Coronary artery (tissue), 2 donors: ENCODE measurements around the gene MTCL3.

Source experiments
- DNase-seq: peaks from one replicate; pipeline ENCODE4 v3.0.0-alpha.2; 2017; ENCODE audit warnings: low spot score
- H3K27ac ChIP-seq, 2 donors: fragments of 200-600 bp; sonication (generic); one replicate each; pipeline ENCODE4 v1.5.1; 2016 to 2019
- H3K4me3 ChIP-seq: fragments of 200-600 bp; sonication (generic); 2 replicates; pipeline ENCODE4 v1.5.1; 2016; ENCODE audit warnings: mild to moderate bottlenecking, moderate library complexity
- TF ChIP-seq, protein P1 (sequence below): fragments of 200-600 bp; sonication (generic); IDR thresholded peaks from one replicate; pipeline ENCODE4 v1.5.1; 2019; ENCODE audit warnings: antibody characterized with exemption

The MTCL3 gene

DNA sequence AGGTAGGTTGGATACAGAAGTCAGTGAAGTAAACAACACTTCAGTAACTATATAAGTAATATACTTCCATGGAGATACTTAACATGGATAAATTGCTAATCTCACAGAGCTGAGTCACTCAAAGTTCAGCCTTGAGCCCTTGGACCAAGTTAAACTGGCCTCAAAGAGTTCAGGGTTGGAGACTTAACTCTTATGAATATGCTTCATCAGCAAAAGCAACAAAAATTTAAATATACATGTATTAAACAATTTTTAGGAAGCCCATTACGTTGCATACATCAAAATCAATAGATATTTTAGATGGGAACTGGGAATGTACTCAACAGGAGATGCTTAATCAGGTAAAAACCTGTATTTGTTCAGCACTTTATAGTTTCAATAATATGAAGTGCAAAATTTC, 12.2 kb downstream of the MTCL3 start:
- H3K27ac ChIP-seq = no peak overlapping the region
- TF ChIP-seq, protein P1, sequence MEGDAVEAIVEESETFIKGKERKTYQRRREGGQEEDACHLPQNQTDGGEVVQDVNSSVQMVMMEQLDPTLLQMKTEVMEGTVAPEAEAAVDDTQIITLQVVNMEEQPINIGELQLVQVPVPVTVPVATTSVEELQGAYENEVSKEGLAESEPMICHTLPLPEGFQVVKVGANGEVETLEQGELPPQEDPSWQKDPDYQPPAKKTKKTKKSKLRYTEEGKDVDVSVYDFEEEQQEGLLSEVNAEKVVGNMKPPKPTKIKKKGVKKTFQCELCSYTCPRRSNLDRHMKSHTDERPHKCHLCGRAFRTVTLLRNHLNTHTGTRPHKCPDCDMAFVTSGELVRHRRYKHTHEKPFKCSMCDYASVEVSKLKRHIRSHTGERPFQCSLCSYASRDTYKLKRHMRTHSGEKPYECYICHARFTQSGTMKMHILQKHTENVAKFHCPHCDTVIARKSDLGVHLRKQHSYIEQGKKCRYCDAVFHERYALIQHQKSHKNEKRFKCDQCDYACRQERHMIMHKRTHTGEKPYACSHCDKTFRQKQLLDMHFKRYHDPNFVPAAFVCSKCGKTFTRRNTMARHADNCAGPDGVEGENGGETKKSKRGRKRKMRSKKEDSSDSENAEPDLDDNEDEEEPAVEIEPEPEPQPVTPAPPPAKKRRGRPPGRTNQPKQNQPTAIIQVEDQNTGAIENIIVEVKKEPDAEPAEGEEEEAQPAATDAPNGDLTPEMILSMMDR = no peak

DNA sequence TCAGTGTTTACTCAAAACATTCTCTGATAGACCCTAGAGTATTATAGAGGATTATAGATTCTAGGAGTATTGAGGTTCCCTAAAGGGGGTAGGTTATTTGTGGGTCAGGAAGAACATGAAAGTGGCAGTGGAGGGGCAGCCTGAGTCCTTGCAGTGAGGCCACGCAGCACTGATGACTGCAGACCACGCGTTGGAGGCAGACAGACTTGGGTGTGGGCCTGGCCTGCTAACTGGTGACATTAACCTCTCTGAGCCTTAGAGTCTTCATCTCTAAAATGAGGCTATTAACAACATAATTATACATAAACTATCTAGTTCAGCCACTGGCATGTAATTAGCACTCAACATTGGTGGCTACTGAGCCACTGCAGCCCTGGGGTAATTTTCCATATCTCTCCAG, 16.1 kb downstream of the MTCL3 start:
- DNase-seq = no peak
- Histone ChIP-seq H3K4me3 (no peak overlapping the region), H3K27ac (no peak overlapping the region)
- TF ChIP-seq, protein P1 = no peak

More for the DNA sequence above, 12.2 kb downstream of the MTCL3 start:
- no peak overlapping the region for H3K4me3 ChIP-seq
- no peak for DNase-seq

DNA sequence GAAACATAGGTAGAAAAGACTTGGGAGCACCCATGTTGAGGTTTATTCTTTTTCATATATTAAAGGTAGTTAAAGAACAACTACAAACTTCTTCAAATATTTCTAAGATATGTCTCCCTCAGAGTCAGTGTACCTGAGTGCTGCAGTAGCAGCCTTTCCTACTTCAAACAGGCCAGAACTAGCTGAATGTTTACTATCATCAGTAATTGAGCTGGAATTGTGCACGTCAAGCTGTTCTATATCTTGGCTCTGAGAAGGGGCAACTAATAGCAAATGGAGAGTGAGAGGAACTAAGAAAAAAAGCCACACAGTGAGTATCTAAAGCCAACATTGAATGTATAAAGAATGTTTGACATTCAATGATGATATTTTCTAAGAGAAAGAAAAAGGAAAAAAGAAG, 21.7 kb downstream of the MTCL3 start:
- no peak for DNase-seq

DNA sequence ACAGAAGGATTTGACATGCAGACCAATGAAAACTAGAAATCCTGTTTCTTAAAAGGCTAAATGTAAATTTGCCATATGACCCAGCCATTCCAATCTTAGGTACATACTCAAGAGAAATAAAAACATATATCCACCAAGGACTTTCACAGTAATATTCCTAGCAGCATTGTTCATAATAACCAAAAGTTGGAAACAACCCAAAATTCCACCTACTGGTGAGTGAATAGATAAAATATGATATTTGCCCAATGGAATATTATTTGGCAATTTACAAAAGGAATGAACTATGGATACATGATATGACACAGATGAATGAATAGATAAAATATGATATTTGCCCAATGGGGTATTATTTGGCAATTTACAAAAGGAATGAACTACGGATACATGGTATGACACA, 22.7 kb downstream of the MTCL3 start:
- Histone ChIP-seq H3K27ac (no peak overlapping the region), H3K4me3 (no peak overlapping the region)
- TF ChIP-seq, protein P1 = no peak
- DNase-seq = no peak

More for the DNA sequence above, 21.7 kb downstream of the MTCL3 start:
- H3K27ac ChIP-seq = no peak overlapping the region
- TF ChIP-seq, protein P1 = no peak
- H3K4me3 ChIP-seq = no peak overlapping the region

- Histone ChIP-seq H3K27ac (no peak overlapping the region), H3K4me3 (no peak overlapping the region)
- DNase-seq = no peak
- TF ChIP-seq, protein P1 = no peak
Observed at GRCh38 chr6:127494240-127494767, 24.8 kb downstream of the MTCL3 start.

DNA sequence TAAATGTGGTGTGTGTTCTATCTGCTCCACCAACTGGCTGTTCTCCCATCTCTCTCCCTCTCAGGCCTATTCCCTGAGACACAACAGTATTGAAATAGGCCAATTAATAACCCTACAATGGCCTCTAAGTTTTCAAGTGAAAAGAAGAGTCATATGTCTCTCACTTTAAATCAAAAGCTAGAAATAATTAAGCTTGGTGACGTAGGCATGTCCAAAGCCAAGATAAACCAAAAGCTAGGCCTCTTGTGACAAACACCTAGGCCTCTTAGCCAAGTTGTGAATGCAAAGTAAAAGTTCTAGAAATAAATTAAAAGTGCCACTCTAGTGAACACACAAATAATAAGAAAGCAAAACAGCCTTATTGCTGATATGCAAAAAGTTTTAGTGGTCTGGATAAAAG, 29.9 kb downstream of the MTCL3 start:
- TF ChIP-seq, protein P1 = no peak
- no peak overlapping the region for H3K4me3 ChIP-seq
- DNase-seq = no peak
- no peak overlapping the region for H3K27ac ChIP-seq

- Histone ChIP-seq H3K4me3 (no peak overlapping the region), H3K27ac (no peak overlapping the region)
- TF ChIP-seq, protein P1 = no peak
- DNase-seq = no peak
Observed at GRCh38 chr6:127486934-127487333, 32.2 kb downstream of the MTCL3 start.
